ENCODE results near the gene CRIP1.

DNA sequence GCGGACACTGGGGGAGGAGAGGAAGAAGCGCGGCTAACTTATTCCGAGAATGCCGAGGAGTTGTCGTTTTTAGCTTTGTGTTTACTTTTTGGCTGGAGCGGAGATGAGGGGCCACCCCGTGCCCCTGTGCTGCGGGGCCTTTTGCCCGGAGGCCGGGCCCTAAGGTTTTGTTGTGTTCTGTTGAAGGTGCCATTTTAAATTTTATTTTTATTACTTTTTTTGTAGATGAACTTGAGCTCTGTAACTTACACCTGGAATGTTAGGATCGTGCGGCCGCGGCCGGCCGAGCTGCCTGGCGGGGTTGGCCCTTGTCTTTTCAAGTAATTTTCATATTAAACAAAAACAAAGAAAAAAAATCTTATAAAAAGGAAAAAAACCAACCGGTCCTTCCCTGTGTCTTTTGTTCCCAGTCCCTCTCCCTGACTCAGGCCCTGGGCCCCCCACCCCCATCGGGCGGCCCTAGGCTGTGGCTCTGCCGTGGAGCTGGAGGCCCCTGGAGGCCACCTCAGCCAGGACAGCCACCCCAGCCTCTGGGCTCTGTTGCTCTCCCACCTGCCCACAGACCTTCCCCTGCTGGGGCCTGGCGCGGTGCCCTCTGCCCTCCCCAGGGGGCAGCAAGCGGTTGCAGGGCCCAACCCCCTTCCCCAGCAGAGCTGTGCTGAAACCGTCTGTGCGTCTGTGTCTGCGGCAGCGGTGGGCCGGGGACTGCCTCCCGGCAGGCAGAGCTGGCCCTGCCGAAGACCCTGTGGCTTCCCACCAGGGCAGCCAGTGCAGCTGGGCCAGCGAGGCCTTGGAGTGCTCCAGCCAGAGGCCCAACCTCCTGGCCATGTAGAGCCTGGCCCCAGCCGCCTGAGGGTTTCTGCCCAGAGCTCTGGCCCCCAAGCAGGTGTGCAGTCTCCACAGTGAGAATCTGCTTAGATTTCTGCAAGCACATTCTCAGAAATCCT, 16.1 kb upstream of the CRIP1 start:
- TF ChIP-seq, protein P1, sequence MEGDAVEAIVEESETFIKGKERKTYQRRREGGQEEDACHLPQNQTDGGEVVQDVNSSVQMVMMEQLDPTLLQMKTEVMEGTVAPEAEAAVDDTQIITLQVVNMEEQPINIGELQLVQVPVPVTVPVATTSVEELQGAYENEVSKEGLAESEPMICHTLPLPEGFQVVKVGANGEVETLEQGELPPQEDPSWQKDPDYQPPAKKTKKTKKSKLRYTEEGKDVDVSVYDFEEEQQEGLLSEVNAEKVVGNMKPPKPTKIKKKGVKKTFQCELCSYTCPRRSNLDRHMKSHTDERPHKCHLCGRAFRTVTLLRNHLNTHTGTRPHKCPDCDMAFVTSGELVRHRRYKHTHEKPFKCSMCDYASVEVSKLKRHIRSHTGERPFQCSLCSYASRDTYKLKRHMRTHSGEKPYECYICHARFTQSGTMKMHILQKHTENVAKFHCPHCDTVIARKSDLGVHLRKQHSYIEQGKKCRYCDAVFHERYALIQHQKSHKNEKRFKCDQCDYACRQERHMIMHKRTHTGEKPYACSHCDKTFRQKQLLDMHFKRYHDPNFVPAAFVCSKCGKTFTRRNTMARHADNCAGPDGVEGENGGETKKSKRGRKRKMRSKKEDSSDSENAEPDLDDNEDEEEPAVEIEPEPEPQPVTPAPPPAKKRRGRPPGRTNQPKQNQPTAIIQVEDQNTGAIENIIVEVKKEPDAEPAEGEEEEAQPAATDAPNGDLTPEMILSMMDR (IDR thresholded peaks at IDR 0.05) = no peak
- no peak for TF ChIP-seq POLR2A (IDR thresholded peaks at IDR 0.05)
